GM23248 (cell line): Measurements from ENCODE around the gene HMG20B. TPM values are rescaled to one million over a fixed set of nuclear protein-coding genes. Genes with fewer than 3 reads are reported as not detected.

Source experiments
- DNase-seq: peaks from one replicate; pipeline ENCODE4 v3.0.0-alpha.2; 2015
- H2AFZ ChIP-seq: fragments of 200-600 bp; sonication (generic); 2 replicates; pipeline ENCODE4 v1.6.1; 2016; ENCODE audit warnings: antibody characterized with exemption
- H3F3A ChIP-seq: fragments of 200-600 bp; sonication (generic); 2 replicates; pipeline ENCODE4 v1.6.1; 2016; ENCODE audit warnings: mild to moderate bottlenecking, antibody characterized with exemption, mixed run types; ENCODE audit not compliant: insufficient read depth
- H3K27ac ChIP-seq: fragments of 200-600 bp; sonication (generic); 2 replicates; pipeline ENCODE4 v1.5.1; 2016; ENCODE audit warnings: mild to moderate bottlenecking
- H3K27me3 ChIP-seq: fragments of 200-600 bp; sonication (generic); replicated peaks from 2 replicates; pipeline ENCODE4 v1.6.1; 2016; ENCODE audit warnings: mild to moderate bottlenecking; ENCODE audit not compliant: insufficient read depth
- H3K36me3 ChIP-seq: fragments of 200-600 bp; sonication (generic); 2 replicates; pipeline ENCODE4 v1.6.1; 2016; ENCODE audit warnings: low read depth, mild to moderate bottlenecking
- H3K4me1 ChIP-seq: fragments of 200-600 bp; sonication (generic); 2 replicates; pipeline ENCODE4 v1.6.1; 2016; ENCODE audit warnings: mild to moderate bottlenecking; ENCODE audit not compliant: insufficient read depth
- H3K4me2 ChIP-seq: fragments of 200-600 bp; sonication (generic); one replicate; pipeline ENCODE4 v1.6.1; 2016; ENCODE audit warnings: mild to moderate bottlenecking; ENCODE audit not compliant: unreplicated experiment
- H3K4me3 ChIP-seq: fragments of 200-600 bp; sonication (generic); 2 replicates; pipeline ENCODE4 v1.5.1; 2016; ENCODE audit warnings: mild to moderate bottlenecking
- H3K79me2 ChIP-seq: fragments of 200-600 bp; sonication (generic); 2 replicates; pipeline ENCODE4 v1.6.1; 2016; ENCODE audit warnings: mild to moderate bottlenecking; ENCODE audit not compliant: insufficient read depth
- H3K9ac ChIP-seq: fragments of 200-600 bp; sonication (generic); 2 replicates; pipeline ENCODE4 v1.6.1; 2016; ENCODE audit warnings: mild to moderate bottlenecking
- H3K9me2 ChIP-seq: fragments of 200-600 bp; sonication (generic); 2 replicates; pipeline ENCODE4 v1.6.1; 2016; ENCODE audit warnings: mixed run types, mild to moderate bottlenecking, moderate library complexity; ENCODE audit not compliant: insufficient read depth
- H3K9me3 ChIP-seq: fragments of 200-600 bp; sonication (generic); one replicate; pipeline ENCODE4 v1.6.1; 2017; ENCODE audit warnings: low read depth
- H4K20me1 ChIP-seq: fragments of 200-600 bp; sonication (generic); 2 replicates; pipeline ENCODE4 v1.6.0; 2016; ENCODE audit not compliant: insufficient read depth
- EZH2 ChIP-seq: fragments of 200-600 bp; sonication (generic); IDR thresholded peaks from 2 replicates; pipeline ENCODE4 v1.6.1; 2018; ENCODE audit warnings: antibody characterized with exemption, mild to moderate bottlenecking; ENCODE audit not compliant: insufficient read depth, poor library complexity, severe bottlenecking
- EZH2phosphoT487 ChIP-seq: fragments of 200-600 bp; sonication (generic); IDR thresholded peaks from 2 replicates; pipeline ENCODE4 v1.6.1; 2018; ENCODE audit warnings: antibody characterized with exemption, moderate library complexity, mild to moderate bottlenecking, low read depth; ENCODE audit not compliant: insufficient read depth
- WGBS, 2 experiments: methylation state at CpG; one replicate each; pipeline ENCODE4 v1.1.6; 2015 to 2017; ENCODE audit warnings: low lambda C conversion rate in 2 of 2, low coverage in 1 of 2; ENCODE audit errors: missing lambda C conversion rate in 2 of 2; 5-methylcytosine and 5-hydroxymethylcytosine counted together
- in situ Hi-C: fragments of 300-500 bp; cut with MboI; formaldehyde crosslinking; loops from 2 replicates; pipeline ENCODE4 v1.15.0; 2020
- polyA plus RNA-seq: library from polyadenylated mRNA; unstranded; fragments of >200 nt; fragmentation: Nextera tagmentation; extraction: Ambion mirVana; gene quantifications from 2 replicates; pipeline ENCODE4 v1.2.1, GENCODE V29; 2016
- total RNA-seq: library from RNA; depleted of rRNA; stranded (reverse); fragments of >200 nt; shearing (Covaris generic); gene quantifications from 2 replicates; pipeline ENCODE4 v1.2.3, GENCODE V29; 2014

Gene HMG20B
- total and polyA plus RNA-seq, 2 experiments from 2014 or later, result 83.9 to 112 TPM

DNA sequence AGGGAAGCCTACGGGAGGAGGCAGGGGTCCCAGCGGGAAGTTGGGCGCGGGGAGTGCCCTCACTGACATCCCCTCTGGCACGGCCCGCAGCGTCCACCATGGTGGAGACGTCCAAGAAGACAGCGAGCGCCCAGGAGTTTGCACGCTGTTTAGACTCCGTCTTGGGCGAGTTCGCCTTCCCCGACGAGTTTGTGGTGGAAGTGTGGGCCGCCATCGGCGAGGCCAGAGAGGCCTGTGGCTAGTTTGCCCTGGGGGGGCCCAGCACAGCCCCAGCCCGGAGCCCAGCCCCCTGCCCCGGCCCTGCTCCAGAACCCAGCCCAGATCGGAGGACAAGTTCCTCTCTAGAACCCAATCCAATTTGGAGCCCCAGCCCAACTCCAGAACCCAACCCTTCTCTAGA lies 17.2 kb downstream of the HMG20B start:
- in situ Hi-C loops, result no loop called here
- Histone ChIP-seq H3K4me2 (no peak overlapping the region), H3K27ac (no peak overlapping the region), H3F3A (no peaks in the 10 kb centered on the region), H3K36me3 (no peaks in the 10 kb centered on the region), H3K79me2 (no peaks in the 10 kb centered on the region), H2AFZ (no peak overlapping the region), H3K27me3 (peaks cover 8% of the 10 kb centered on the region), H3K9me2 (no peaks in the 10 kb centered on the region), H3K4me1 (no peaks in the 10 kb centered on the region), H4K20me1 (no peaks in the 10 kb centered on the region), H3K4me3 (no peak overlapping the region), H3K9ac (no peak overlapping the region), H3K9me3 (no peaks in the 10 kb centered on the region)
- no peak for DNase-seq
- whole genome bisulfite sequencing, 2 experiments, result 81 to 96% methylated on average over 5 to 22 of the region's 22 CpGs
- TF ChIP-seq EZH2phosphoT487, result no peak
- TF ChIP-seq EZH2, result no peak

DNA sequence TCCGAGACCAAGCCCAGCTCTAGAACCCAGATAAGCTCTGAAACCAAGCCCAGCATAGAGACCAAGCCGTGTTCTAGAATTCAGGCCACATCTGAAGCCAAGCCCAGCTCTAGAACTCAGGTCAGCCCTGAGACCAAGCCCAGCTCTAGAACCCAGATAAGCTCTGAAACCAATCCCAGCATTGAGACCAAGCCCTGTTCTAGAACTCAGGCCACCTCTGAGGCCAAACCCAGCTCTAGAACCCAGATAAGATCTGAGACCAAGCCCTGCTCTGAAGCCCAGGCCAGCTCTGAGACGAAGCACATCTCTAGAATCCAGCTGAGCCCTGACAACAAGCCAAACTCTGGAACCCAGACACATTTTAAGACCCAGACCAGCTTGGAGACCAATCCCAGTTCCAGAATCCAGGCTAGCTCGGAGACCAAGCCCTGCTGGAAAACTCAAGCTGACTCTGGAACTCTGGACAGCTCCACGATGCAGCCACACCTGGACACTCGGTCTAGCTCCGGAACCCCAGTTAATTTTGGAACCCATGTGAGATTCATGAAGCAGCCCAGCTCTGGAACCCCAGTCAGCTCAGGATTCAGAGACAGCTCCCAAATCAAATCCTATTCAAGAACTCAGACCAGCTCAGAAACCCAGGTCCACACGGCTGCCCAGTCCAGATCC lies 18.4 kb downstream of the HMG20B start:
- no peaks in the 10 kb centered on the region for H3K9me3 ChIP-seq
- no peaks in the 10 kb centered on the region for H3K4me1 ChIP-seq
- TF ChIP-seq EZH2 (no peak), EZH2phosphoT487 (no peak)
- H3K27ac ChIP-seq, result no peak overlapping the region
- H4K20me1 ChIP-seq, result no peaks in the 10 kb centered on the region
- DNase-seq, result no peak
- H3K9ac ChIP-seq, result no peak overlapping the region
- H3K9me2 ChIP-seq, result no peaks in the 10 kb centered on the region
- in situ Hi-C loops, result no loop called here
- no peaks in the 10 kb centered on the region for H3K79me2 ChIP-seq
- no peak overlapping the region for H2AFZ ChIP-seq
- no peak overlapping the region for H3K4me3 ChIP-seq
- no peaks in the 10 kb centered on the region for H3F3A ChIP-seq
- 76 to 81% methylated on average over 8 of the region's 8 CpGs for WGBS, 2 experiments
- peaks cover 3% of the 10 kb centered on the region for H3K27me3 ChIP-seq
- H3K36me3 ChIP-seq, result no peaks in the 10 kb centered on the region
- H3K4me2 ChIP-seq, result no peak overlapping the region

DNA sequence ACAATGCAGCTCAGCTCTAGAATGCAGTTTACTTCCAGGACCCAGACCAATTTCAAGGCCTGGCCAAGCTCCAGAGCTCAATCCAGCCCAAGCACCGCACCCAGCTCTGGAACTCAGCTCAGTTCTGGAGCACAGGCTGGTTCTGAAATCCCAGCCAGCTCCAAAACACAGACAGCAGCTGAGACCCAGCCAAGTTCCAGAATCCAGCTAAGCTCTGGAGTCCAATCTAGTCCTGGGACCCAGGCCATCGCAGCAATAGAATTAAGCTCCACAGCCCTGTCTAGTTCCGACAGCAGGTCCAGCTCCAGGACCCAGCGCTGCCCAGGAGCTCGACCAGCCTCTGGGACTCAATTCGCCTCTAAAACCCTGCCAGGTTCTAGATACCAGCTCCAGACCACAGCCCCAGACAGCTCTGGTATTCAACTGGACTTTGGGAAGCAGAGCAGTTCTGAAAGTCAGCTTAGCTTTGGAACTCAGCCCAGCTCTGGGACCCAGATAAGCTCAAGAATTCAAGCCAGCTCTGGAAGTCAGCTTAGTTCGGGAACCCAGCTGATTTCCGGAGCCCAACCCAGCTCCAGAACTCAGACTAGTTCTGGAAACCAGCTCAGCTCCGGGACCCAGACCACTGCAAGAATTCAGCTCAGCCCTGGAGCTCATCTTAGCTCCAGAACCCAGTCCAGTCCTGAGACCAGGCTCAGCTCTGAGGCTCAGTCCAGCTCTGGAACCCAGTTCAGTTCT lies 19.3 kb downstream of the HMG20B start:
- 44 to 50% methylated on average over 9 of the region's 9 CpGs for WGBS, 2 experiments
- Histone ChIP-seq H3K4me1 (no peaks in the 10 kb centered on the region), H3K4me2 (no peak overlapping the region), H2AFZ (no peak overlapping the region), H3K9me2 (no peaks in the 10 kb centered on the region), H3K9ac (no peak overlapping the region), H3K9me3 (no peaks in the 10 kb centered on the region), H3K4me3 (no peak overlapping the region), H3K36me3 (no peaks in the 10 kb centered on the region), H4K20me1 (no peaks in the 10 kb centered on the region), H3K27ac (no peak overlapping the region), H3K27me3 (no peaks in the 10 kb centered on the region), H3F3A (no peaks in the 10 kb centered on the region), H3K79me2 (no peaks in the 10 kb centered on the region)
- in situ Hi-C loops, result no loop called here
- no peak for DNase-seq
- TF ChIP-seq EZH2phosphoT487, result no peak
- no peak for TF ChIP-seq EZH2

DNA sequence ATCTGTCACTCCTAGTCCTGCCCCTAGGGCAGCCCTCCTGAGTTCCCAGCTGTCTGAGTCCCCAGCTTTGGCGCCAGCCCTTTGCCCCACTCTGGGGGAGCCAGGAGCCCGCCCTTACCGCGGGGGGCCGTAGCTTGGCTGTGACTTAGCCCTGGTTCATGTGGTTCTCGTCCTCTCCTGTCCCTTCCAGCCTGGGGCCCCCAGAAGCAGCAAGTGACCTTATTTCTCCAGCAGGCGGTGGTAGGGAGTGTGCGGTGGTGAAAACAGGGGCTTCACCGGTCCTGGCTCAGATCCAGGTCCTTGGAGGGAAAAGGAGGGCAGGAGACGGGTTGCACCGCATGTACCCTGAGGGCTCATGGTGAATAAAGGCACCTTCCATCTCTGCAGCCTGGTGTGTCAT lies 20.4 kb downstream of the HMG20B start:
- WGBS, 2 experiments, result 53 to 60% methylated on average over 11 of the region's 11 CpGs
- DNase-seq, result no peak

More for the DNA sequence above, 20.4 kb downstream of the HMG20B start:
- H3K27ac ChIP-seq, result no peak overlapping the region
- no peaks in the 10 kb centered on the region for H3F3A ChIP-seq
- no peaks in the 10 kb centered on the region for H3K9me3 ChIP-seq
- no peak overlapping the region for H2AFZ ChIP-seq
- H3K4me3 ChIP-seq, result no peak overlapping the region
- H3K4me1 ChIP-seq, result no peaks in the 10 kb centered on the region
- TF ChIP-seq EZH2 (no peak), EZH2phosphoT487 (no peak)
- H3K9me2 ChIP-seq, result no peaks in the 10 kb centered on the region
- in situ Hi-C loops, result no loop called here
- H3K36me3 ChIP-seq, result no peaks in the 10 kb centered on the region
- H3K79me2 ChIP-seq, result no peaks in the 10 kb centered on the region
- H4K20me1 ChIP-seq, result no peaks in the 10 kb centered on the region
- no peaks in the 10 kb centered on the region for H3K27me3 ChIP-seq
- H3K9ac ChIP-seq, result no peak overlapping the region
- no peak overlapping the region for H3K4me2 ChIP-seq
